ENCODE measurements around the gene RAB30.

DNA sequence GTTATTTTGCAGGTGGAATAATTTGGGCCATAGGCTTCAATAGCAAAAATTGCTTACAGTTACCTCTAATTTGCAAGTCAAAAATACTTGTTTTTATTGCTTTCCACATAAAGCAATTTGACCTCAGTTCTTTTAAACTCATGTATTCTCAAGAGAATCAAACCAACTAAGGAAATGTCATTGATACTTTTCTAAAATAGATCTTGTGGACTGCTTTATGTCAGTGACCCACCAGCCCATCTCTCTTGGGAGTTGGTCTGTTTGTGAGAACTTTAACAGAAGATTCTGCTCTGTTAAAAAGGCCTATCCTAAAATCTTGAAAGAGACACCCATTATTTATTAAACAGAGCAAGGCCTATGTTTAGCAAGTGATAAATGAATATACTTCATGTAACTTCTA lies 94.9 kb downstream of the RAB30 start:
- TF ChIP-seq POLR2A (IDR thresholded peaks at IDR 0.05) (no peak), CTCF (IDR thresholded peaks at IDR 0.05) (no peak)
